ENCODE measurements around the gene TKFC.

The TKFC gene

GRCh38 chr11:61332797-61333549, at the start of gene TKFC, which contains the start of gene DDB1:
Gene TKFC, plus strand, starts transcription at chr11:61333228. Its CDS starts 1,501 bp downstream, at chr11:61334729.
Gene DDB1, minus strand, starts transcription at chr11:61333105. Its CDS starts 137 bp downstream, at chr11:61332968.
- no peak for FAIRE-seq

- no peak for FAIRE-seq
Measured at GRCh38 chr11:61283613-61284012, 49.4 kb upstream of the TKFC start.

- no peak for FAIRE-seq
Measured at GRCh38 chr11:61287338-61287977, 45.6 kb upstream of the TKFC start.

GRCh38 chr11:61290905-61291690, 41.9 kb upstream of the TKFC start:
- FAIRE-seq: no peak

- no peak for FAIRE-seq
Measured at GRCh38 chr11:61292356-61292755, 40.7 kb upstream of the TKFC start.

GRCh38 chr11:61293867-61294716, 38.9 kb upstream of the TKFC start:
- FAIRE-seq: no peak

- FAIRE-seq: no peak
Measured at GRCh38 chr11:61294717-61295595, 38.1 kb upstream of the TKFC start, which contains the start of gene VWCE. Gene VWCE, minus strand, starts transcription at chr11:61295316. Its CDS starts 279 bp downstream, at chr11:61295037.

GRCh38 chr11:61295596-61295926, 37.5 kb upstream of the TKFC start:
- no peak for FAIRE-seq

- FAIRE-seq: no peak
Measured at GRCh38 chr11:61297341-61297740, 35.7 kb upstream of the TKFC start.

GRCh38 chr11:61297746-61298145, 35.3 kb upstream of the TKFC start:
- FAIRE-seq: no peak

- FAIRE-seq: no peak
Measured at GRCh38 chr11:61298663-61299244, 34.3 kb upstream of the TKFC start.

GRCh38 chr11:61302550-61302949, 30.5 kb upstream of the TKFC start:
- FAIRE-seq: no peak

- no peak for FAIRE-seq
Measured at GRCh38 chr11:61303725-61304124, 29.3 kb upstream of the TKFC start.

GRCh38 chr11:61305417-61305816, 27.6 kb upstream of the TKFC start:
- no peak for FAIRE-seq

- no peak for FAIRE-seq
Measured at GRCh38 chr11:61306221-61306620, 26.8 kb upstream of the TKFC start.

GRCh38 chr11:61307354-61307753, 25.7 kb upstream of the TKFC start:
- FAIRE-seq: no peak

- no peak for FAIRE-seq
Measured at GRCh38 chr11:61309141-61309540, 23.9 kb upstream of the TKFC start.

- no peak for FAIRE-seq
Measured at GRCh38 chr11:61309739-61310138, 23.3 kb upstream of the TKFC start.

- no peak for FAIRE-seq
Measured at GRCh38 chr11:61310749-61311148, 22.3 kb upstream of the TKFC start.

- no peak for FAIRE-seq
Measured at GRCh38 chr11:61315260-61315659, 17.8 kb upstream of the TKFC start.

All from colon (tissue), 2 donors.